ENCODE measurements around the gene ARHGAP19.

The ARHGAP19 gene, protein sequence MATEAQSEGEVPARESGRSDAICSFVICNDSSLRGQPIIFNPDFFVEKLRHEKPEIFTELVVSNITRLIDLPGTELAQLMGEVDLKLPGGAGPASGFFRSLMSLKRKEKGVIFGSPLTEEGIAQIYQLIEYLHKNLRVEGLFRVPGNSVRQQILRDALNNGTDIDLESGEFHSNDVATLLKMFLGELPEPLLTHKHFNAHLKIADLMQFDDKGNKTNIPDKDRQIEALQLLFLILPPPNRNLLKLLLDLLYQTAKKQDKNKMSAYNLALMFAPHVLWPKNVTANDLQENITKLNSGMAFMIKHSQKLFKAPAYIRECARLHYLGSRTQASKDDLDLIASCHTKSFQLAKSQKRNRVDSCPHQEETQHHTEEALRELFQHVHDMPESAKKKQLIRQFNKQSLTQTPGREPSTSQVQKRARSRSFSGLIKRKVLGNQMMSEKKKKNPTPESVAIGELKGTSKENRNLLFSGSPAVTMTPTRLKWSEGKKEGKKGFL

GRCh38 chr10:97292097-97292861, at the start of gene ARHGAP19:
Gene ARHGAP19 (minus strand): TSS chr10:97292637. CDS start chr10:97292627, 10 bp downstream.
- peak; percentile 93 to 99 (median 94) for DNase-seq

DNA sequence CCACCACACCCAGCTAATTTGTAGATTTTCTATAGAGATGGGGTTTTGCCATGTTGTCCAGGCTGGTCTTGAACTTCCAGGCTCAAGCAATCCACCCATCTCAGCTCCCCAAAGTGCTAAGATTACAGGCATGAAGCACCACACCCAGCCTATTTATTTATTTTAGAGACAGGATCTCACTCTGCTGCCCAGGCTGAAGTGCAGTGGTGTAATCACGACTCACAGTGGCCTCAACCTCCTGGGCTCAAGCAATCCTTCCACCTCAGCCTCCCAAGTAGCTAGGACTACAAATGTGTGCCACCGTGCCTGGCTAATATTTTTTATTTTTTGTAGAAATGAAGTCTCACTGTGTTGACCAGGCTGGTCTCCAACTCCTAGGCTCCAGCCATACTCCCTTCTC, 49.0 kb upstream of the ARHGAP19 start:
- no peak for DNase-seq

DNA sequence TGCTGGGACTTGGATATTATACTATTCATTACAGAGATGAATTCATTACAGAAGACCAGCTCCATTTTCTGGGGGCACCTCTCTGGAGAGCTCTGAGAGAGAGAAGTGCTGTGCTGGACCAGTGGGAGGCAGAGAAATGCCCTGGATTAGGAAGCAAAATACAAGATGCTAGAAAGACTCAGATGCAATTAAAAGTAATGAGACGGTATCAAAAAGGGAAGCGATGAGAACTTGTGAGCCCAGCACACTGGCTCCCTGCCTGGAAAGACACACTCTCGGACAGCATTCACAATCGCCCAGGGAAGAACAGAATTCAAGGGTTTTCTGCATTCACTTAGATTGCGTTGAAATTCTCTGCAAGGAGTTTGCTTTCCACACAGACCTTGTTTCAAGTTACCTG, 45.6 kb upstream of the ARHGAP19 start:
- DNase-seq: no peak

DNA sequence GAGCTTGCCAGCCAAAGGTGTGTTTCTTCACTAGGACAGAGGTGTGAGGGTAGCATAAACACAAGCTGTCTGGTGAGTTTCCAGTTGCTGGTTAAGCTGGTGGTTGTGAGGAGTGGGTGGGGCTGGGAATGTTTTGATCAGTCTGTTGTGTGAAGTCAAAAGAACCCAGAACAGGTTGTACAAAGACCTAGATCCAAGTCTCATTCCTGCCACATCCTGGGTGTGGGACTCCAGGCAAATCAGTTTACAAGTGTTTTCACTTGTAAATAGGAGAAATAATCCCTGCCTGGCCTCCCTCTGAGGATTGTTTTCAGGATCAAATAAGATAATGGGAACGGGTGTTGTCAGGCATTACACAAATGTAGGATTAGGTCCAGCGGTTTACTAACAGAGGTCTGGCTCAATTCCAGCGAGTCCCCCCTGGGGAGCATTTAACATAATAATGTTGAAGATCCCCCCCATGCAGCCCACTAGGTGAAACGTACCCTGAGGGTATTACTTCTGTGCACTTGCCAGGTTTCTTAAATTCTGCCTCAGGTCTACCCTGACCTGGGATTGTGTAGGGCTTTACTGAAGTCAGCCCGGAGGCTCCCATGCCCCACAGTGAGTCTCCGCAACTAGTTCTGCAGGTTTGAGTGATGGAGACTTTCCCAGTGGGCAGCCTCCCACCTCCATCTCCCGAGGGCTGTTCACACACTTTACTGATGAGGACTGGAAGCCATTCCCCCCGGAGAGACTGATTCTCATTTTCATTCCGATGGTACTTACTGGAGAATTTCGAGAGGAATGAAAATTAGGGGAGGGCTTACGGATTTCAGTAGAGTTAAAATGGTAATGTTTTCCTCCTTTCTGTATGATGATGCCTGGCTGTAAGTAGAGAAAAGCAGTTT, 44.8 kb upstream of the ARHGAP19 start:
- peak in 2 of 3 experiments; percentile 55 to 81 for DNase-seq

GRCh38 chr10:97336446-97336845, 44.0 kb upstream of the ARHGAP19 start:
- DNase-seq: peak in 1 of 3 experiments; percentile 27

DNA sequence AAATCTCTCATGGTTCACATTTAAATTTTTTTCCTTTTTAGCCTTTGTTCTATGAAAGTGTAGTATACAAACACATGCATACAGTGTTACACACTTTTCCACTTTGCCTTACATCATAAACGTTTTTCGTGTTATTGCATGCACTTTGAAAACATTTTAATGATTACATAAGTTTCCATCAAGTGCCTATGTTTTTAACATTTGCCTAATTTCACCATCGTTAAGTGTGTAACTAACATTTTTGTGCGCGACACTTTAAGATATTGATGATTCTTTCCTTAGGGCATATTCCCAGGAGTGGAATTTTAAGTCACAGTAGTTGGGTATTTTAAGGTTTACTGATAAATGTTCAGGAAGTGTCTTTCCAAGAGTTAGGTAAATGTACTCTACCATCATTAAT, 43.6 kb upstream of the ARHGAP19 start:
- DNase-seq: peak in 1 of 3 experiments; percentile 5

GRCh38 chr10:97335188-97335619, 42.8 kb upstream of the ARHGAP19 start:
- DNase-seq: no peak

GRCh38 chr10:97334370-97335175, 42.1 kb upstream of the ARHGAP19 start, which contains the start of gene FRAT2:
Gene FRAT2 (minus strand): TSS chr10:97334729. CDS start chr10:97334572, 157 bp downstream.
- peak; percentile 71 to 92 (median 88) for DNase-seq

DNA sequence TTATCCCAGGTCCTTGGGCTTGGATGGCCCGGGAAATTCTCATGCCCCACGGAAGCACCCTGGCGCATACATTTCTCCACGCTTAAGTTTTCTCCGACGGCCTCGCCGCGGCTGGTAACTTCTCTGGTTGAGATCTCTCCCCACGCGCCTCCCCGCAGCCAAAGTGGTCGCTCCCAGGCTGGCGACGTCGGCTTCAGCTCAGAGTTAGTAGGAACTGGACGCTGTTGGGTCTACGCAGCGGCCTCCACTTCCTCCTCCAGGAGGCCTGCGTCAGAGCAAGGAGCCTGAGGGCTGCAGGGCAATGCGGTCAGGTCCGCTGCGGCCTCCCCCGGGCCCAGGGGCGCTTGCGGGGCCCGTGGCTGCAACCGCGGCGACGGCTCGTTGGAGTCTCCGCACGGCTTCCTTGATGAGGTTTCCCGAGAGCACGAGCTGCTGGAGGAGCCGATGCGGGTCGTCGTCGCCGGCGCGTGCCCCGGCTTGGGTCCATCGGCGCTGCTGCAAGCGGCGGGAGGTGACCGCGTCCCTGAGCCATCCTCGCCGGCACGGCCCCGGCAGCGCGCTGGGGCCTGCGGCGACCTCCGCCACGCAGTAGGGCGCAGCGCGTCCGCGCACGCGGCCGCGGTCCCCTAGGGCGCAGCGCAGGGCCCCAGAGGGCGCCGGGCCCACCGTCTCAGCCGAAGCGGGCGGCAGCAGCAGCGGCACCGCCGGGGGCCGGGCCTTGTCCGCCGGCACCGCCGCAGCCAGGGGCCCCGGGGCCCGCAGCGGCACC, 41.3 kb upstream of the ARHGAP19 start:
- DNase-seq: peak; percentile 8 to 66 (median 62)

GRCh38 chr10:97333351-97333600, 40.8 kb upstream of the ARHGAP19 start:
- peak in 1 of 3 experiments; percentile 62 for DNase-seq

DNA sequence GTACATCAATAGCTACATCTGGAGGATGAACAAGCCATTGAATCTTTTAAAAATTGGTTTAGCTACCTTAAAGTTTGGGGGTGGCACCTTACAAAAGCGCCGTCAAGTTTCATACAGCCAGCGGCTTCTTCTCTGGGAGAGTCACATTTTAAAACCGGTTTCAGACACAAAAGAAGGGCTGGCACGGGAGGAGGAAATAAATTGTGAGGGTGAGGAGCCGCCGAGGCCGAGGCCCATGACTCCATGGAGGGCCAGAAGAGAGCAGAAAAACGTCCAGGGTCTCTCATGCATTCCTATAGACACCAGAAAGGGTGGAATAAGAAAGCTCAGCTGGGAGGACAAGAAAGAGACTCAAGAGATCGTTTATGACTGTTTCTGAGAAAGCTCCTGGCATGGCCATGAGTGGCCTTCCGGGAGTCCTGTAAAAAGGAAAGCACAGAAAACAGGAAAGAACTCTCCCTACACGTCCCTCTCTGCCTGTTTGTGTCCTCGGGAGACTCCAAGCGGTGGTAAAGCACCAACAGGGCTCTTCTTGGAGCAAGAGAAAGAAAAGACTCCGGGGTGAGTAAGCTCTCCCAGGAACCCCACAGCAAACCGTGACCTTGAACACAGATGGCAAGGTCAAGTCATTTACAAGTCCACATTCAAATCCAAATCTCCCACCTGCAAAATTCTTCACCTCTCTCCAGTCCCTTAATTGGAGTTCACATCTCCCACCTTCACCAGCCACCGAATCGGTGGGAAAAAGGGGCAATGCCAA, 40.3 kb upstream of the ARHGAP19 start:
- peak; percentile 5 to 56 (median 7) for DNase-seq

DNA sequence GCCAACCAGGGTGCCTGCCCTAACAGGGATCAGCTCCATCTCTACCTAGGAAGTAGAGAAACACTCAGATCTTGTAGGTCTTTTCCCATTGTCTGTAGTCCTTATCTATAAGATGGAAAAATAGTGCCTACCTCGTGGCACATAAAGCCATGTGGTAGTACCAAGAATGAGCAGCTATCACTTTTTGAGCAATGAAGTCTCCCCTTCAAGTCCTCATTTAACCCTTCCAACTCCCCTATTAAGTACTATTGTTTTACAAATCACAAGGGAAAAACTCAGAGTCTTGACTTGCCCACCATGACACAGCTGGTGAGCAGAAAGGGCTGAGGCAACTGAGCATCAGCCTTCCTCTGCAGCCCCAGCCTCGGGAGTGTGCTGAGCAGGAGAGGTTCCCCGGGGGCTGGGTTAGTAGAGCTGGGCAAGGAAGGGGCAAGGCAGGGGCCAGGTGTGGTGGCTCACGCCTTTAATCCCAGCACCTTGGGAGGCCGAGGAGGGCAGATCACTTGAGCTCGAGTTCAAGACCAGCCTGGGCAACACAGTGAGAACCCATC, 38.8 kb upstream of the ARHGAP19 start:
- no peak for DNase-seq

- DNase-seq: no peak
Observed at GRCh38 chr10:97329766-97330165, 37.3 kb upstream of the ARHGAP19 start.

DNA sequence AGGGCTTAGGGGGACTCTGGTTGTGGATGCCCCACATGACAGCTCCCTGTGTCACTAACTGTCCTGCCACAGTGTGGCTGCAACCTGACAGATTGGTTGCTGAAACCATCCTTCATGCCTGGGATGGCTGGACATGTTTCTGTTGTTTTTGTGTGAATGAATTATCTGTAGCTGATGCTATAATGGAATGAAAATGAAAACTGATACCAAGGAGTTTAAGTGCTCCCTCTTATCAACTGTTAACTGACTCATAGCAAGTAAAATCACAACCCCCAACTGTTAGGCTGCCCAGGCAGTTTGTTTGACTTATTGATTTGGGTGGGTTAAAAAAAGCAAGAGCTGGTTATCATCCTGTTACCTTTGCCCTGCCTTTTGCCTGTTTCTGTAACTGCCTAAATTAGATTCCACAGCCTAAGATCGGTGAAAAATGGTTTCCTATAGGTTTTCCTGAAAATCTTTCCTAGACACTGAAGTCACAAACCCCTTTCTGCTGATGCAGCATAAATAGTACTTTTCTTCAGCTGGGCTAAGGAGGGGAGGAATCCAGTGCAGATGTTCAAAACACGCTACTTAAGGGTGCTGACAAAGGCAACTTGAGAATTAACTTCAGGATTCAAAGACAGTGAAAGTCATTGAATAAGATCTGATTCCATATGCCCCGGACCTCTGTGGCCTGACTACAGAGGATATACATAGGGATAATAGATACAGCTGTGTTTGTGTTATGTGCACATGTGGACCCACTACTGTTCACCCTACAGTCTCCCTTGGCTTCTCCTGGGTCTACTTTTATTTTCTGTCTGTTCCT, 36.4 kb upstream of the ARHGAP19 start:
- no peak for DNase-seq

GRCh38 chr10:97327348-97328294, 35.2 kb upstream of the ARHGAP19 start:
- DNase-seq: peak in 2 of 3 experiments; percentile 21 to 59

GRCh38 chr10:97325754-97326153, 33.3 kb upstream of the ARHGAP19 start:
- peak in 2 of 3 experiments; percentile 5 to 64 for DNase-seq

DNA sequence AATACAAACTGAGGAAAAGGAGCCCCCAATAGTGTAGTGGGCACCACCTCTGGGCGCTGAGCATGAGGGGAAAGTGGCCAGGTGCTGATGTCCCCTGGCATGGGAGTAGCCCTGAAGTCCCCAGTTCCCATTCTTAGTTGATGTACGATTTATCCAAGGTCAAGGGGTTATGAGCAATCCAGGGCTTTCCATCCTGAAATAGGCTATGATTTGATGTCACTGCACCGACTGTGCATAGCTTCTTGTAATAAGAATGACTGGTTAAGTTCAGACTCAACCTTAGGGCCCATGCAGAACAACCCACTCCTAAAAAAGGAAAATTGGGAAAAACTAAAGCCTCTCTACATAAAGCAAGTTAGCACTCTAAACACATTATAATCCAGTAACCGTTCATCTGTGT, 31.1 kb upstream of the ARHGAP19 start:
- DNase-seq: no peak

- DNase-seq: peak; percentile 24 to 75 (median 32)
Observed at GRCh38 chr10:97321804-97322190, 29.4 kb upstream of the ARHGAP19 start.

Data from NCI-H1417 (cell line).